HepG2 (cell line): ENCODE measurements around the gene IZUMO1R. TPM values are rescaled to one million over a fixed set of nuclear protein-coding genes. Genes with fewer than 3 reads are reported as not detected.
"Not testable (repeated sequence)": the region's sequence is repeated elsewhere in the genome, so short reads cannot be mapped to it uniquely, and the experiment has no call there.

Source experiments
- ATAC-seq: fragments of 200-7000 bp; cut with Tn5 transposase; 3 replicates; pipeline ENCODE4 v1.9.1; 2020; ENCODE audit warnings: mild to moderate bottlenecking, moderate library complexity
- BruUV-seq: library from RNA; stranded (reverse); fragments of 400-500 nt; replicated peaks from 2 replicates; lab custom pipeline; 2021; lab: Mats Ljungman, UMichigan
- CTCF ChIA-PET: fragments of 300-600 bp; formaldehyde crosslinking; extraction: SDS; loops from one replicate; lab custom pipeline; 2021; ENCODE audit warnings: low total read pairs, inconsistent platforms, low intra/inter-chr PET ratio; lab: Yijun Ruan, JAX
- POLR2A ChIA-PET: fragments of 350-600 bp; sonication (Branson Sonifier 250); formaldehyde crosslinking; loops from one replicate; lab custom pipeline; 2020; ENCODE audit warnings: antibody characterized with exemption, inconsistent platforms; lab: Yijun Ruan, JAX
- DNase-seq: peaks from one replicate; pipeline ENCODE4 v3.0.0-alpha.2; 2015; ENCODE audit warnings: low spot score
- FAIRE-seq: peaks from 3 replicates; lab custom pipeline; 2011; peaks lifted over from hg19 to GRCh38; lab: Jason Lieb, UNC
- H2AFZ ChIP-seq: one replicate; pipeline ENCODE4 v1.6.1; 2011; ENCODE audit warnings: low read length, inconsistent platforms
- H3K27ac ChIP-seq: fragments of 300-600 bp; 3 replicates; pipeline ENCODE4 v1.8.0; 2011; ENCODE audit warnings: mixed run types, mild to moderate bottlenecking, mixed read lengths, low read length, inconsistent platforms; ENCODE audit not compliant: insufficient read depth; ENCODE audit errors: extremely low read length
- H3K27me3 ChIP-seq, 2 experiments: fragments of 200-600 bp in 1 of 2; 2 replicates in 1 of 2; 3 replicates in 1 of 2; pipeline versions ENCODE4 v1.6.0 to v1.8.0; 2011; ENCODE audit warnings: low read length in 2 of 2, mild to moderate bottlenecking in 2 of 2, moderate library complexity in 2 of 2, inconsistent platforms in 1 of 2; ENCODE audit not compliant: insufficient read depth in 2 of 2, control insufficient read depth in 1 of 2
- H3K36me3 ChIP-seq, 2 experiments: fragments of 200-600 bp in 1 of 2; replicated peaks in 1 of 2; 2 replicates in 1 of 2; 3 replicates in 1 of 2; pipeline versions ENCODE4 v1.5.1 to v1.8.0; 2011; ENCODE audit warnings: low read length in 2 of 2, inconsistent platforms in 1 of 2; ENCODE audit not compliant: insufficient read depth in 2 of 2, control insufficient read depth in 1 of 2
- H3K4me1 ChIP-seq: 2 replicates; pipeline ENCODE4 v1.5.1; 2012; ENCODE audit warnings: low read length, inconsistent platforms; ENCODE audit not compliant: insufficient read depth
- H3K4me2 ChIP-seq: 2 replicates; pipeline ENCODE4 v1.6.0; 2011; ENCODE audit warnings: low read depth, low read length, inconsistent platforms
- H3K4me3 ChIP-seq, 3 experiments: fragments of 200-600 bp in 1 of 3; sonication (generic), shearing (Covaris generic) in 1 of 3; replicated peaks in 1 of 3; 2 replicates each; pipeline ENCODE4 v1.5.1; 2011 to 2016; ENCODE audit warnings: low read length in 3 of 3, inconsistent platforms in 2 of 3, low read depth in 2 of 3, mild to moderate bottlenecking in 2 of 3, control low read depth in 1 of 3, mixed read lengths in 1 of 3; ENCODE audit not compliant: insufficient read depth in 1 of 3
- H3K79me2 ChIP-seq: one replicate; pipeline ENCODE4 v1.6.1; 2011; ENCODE audit warnings: low read length, inconsistent platforms; ENCODE audit not compliant: insufficient read depth
- H3K9ac ChIP-seq: 2 replicates; pipeline ENCODE4 v1.6.0; 2011; ENCODE audit warnings: mild to moderate bottlenecking, low read depth, low read length, inconsistent platforms; ENCODE audit not compliant: insufficient read depth
- H3K9me3 ChIP-seq: 2 replicates; pipeline ENCODE4 v1.5.1; 2012; ENCODE audit warnings: mild to moderate bottlenecking, low read length
- H4K20me1 ChIP-seq: 2 replicates; pipeline ENCODE4 v1.6.0; 2011; ENCODE audit warnings: inconsistent platforms, mild to moderate bottlenecking, low read length, moderate library complexity; ENCODE audit not compliant: insufficient read depth
- MXD1 ChIP-seq: sonication (generic); formaldehyde crosslinking; IDR thresholded peaks from 2 replicates; pipeline ENCODE4 v1.4.0; 2020; ENCODE audit warnings: mild to moderate bottlenecking, missing genetic modification reagents
- NFIC ChIP-seq: IDR thresholded peaks from 2 replicates; pipeline ENCODE4 v1.6.1; 2012; ENCODE audit warnings: mild to moderate bottlenecking, low read length, inconsistent platforms
- NR2F6 ChIP-seq, 2 experiments: IDR thresholded peaks; 2 replicates each; pipeline ENCODE4 v1.6.1; 2016; ENCODE audit warnings: antibody characterized with exemption in 1 of 2, mild to moderate bottlenecking in 1 of 2
- RAD51 ChIP-seq: fragments of 450-650 bp; IDR thresholded peaks from 2 replicates; pipeline ENCODE4 v1.6.1; 2016; ENCODE audit warnings: borderline replicate concordance
- SMC3 ChIP-seq: IDR thresholded peaks from 2 replicates; pipeline ENCODE4 v1.6.1; 2011; ENCODE audit warnings: low read length, improper control_type of control experiment
- TCF7 ChIP-seq: sonication (generic); IDR thresholded peaks from 2 replicates; pipeline ENCODE4 v1.6.1; 2016; ENCODE audit warnings: antibody characterized with exemption, low read depth
- TRIM24 ChIP-seq: sonication (generic); formaldehyde crosslinking; IDR thresholded peaks from 2 replicates; pipeline ENCODE4 v1.8.0; 2022; ENCODE audit warnings: mild to moderate bottlenecking, missing genetic modification reagents
- YY1 ChIP-seq: IDR thresholded peaks from 2 replicates; pipeline ENCODE4 v1.6.1; 2011; ENCODE audit warnings: low read length, low read depth, moderate library complexity, mild to moderate bottlenecking; ENCODE audit not compliant: insufficient read depth, insufficient replicate concordance
- ZBTB39 ChIP-seq: sonication (generic); formaldehyde crosslinking; IDR thresholded peaks from 2 replicates; pipeline ENCODE4 v1.5.0; 2020; ENCODE audit warnings: missing genetic modification reagents
- ZBTB8A ChIP-seq: sonication (generic); formaldehyde crosslinking; IDR thresholded peaks from 2 replicates; pipeline ENCODE4 v1.4.0; 2020; ENCODE audit warnings: mild to moderate bottlenecking, low read depth, missing genetic modification reagents, borderline replicate concordance
- ZNF12 ChIP-seq: sonication (generic); formaldehyde crosslinking; IDR thresholded peaks from 2 replicates; pipeline ENCODE4 v1.5.0; 2020; ENCODE audit warnings: missing genetic modification reagents
- ZNF354B ChIP-seq: sonication (generic); formaldehyde crosslinking; IDR thresholded peaks from 2 replicates; pipeline ENCODE4 v1.8.0; 2022; ENCODE audit warnings: mild to moderate bottlenecking, missing genetic modification reagents
- ZNF552 ChIP-seq: sonication (generic); formaldehyde crosslinking; IDR thresholded peaks from 2 replicates; pipeline ENCODE4 v1.9.0; 2022; ENCODE audit warnings: missing genetic modification reagents, mild to moderate bottlenecking, borderline replicate concordance
- ZNF556 ChIP-seq: sonication (generic); formaldehyde crosslinking; IDR thresholded peaks from 2 replicates; pipeline ENCODE4 v1.4.0; 2020; ENCODE audit warnings: mild to moderate bottlenecking, missing genetic modification reagents, borderline replicate concordance
- ZNF629 ChIP-seq: sonication (generic); formaldehyde crosslinking; conservative IDR thresholded peaks from 2 replicates; pipeline ENCODE4 v1.5.0; 2020; ENCODE audit warnings: missing genetic modification reagents
- ZSCAN30 ChIP-seq: sonication (generic); formaldehyde crosslinking; IDR thresholded peaks from 2 replicates; pipeline ENCODE4 v1.5.0; 2020; ENCODE audit warnings: mild to moderate bottlenecking, missing genetic modification reagents
- WGBS: methylation state at CpG from one replicate; pipeline ENCODE4 v1.1.6; 2017; ENCODE audit warnings: low lambda C conversion rate; 5-methylcytosine and 5-hydroxymethylcytosine counted together
- in situ Hi-C: cut with HindIII; loops from 2 replicates; pipeline ENCODE4 v1.10.0; 2017; ENCODE audit warnings: low pct_unique_long_range_greater_than_20kb; ENCODE audit not compliant: extremely low pct_ligation_motif_present
- intact Hi-C: fragments of 100-400 bp; cut with micrococcal nuclease; formaldehyde crosslinking; loops from one replicate; pipeline ENCODE4 v1.10.0; 2022; ENCODE audit not compliant: unreplicated experiment
- polyA plus RNA-seq, 8 experiments: library from polyadenylated mRNA; depleted of rRNA in 3 of 8; stranded (reverse) in 7 of 8; unstranded in 1 of 8; fragments of >200 nt; fragmentation: Illumina TruSeq in 4 of 8; extraction: Trizol in 4 of 8; gene quantifications; 2 replicates each; pipeline versions ENCODE4 v1.2.1 to v1.2.3, GENCODE V29; 2011 to 2016; ENCODE audit warnings: low read depth in 4 of 8, missing spikeins in 1 of 8, mixed read lengths in 1 of 8; ENCODE audit not compliant: insufficient read depth in 1 of 8
- total RNA-seq, 5 experiments: library from RNA; depleted of rRNA; stranded (reverse); fragments of >200 nt; fragmentation: Illumina TruSeq; extraction: Trizol; gene quantifications; 2 replicates each; pipeline ENCODE4 v1.2.3, GENCODE V29; 2016; ENCODE audit warnings: low read depth in 1 of 5
- TF ChIP-seq, protein P1 (sequence below): sonication (generic); formaldehyde crosslinking; IDR thresholded peaks from 2 replicates; pipeline ENCODE4 v1.8.1; 2023; ENCODE audit warnings: mild to moderate bottlenecking, inconsistent platforms, moderate library complexity, missing genetic modification reagents, borderline replicate concordance

The IZUMO1R gene
- total and polyA plus RNA-seq, 2 of the 13 experiments (the other 11 are each of a cell fraction or from before 2014, with no cell fraction given): not detected

DNA sequence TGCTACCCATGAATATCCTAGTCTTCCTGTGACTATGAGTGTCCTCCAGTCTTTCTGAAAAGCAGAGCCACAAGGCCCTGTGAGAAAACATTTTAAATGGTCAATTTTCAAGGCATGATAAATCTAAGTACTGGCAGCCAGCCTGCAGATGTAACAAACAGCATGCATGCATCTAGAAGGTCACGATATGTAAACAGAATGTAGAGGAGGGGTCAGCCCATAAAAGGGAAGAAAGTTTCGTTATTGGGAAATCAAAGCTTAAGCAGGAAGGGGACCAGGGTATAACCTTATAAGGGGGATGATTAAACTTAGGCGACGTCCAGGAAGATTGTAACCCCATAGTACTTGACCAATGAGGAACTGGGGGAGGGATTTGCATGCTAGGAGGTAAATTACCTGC, 26.2 kb upstream of the IZUMO1R start:
- H3K27me3 ChIP-seq, H3K4me2 ChIP-seq, DNase-seq, POLR2A ChIA-PET, H3K27ac ChIP-seq, H3K79me2 ChIP-seq, FAIRE-seq, H3K36me3 ChIP-seq, H3K4me1 ChIP-seq, H3K9ac ChIP-seq, H3K9me3 ChIP-seq: not testable (repeated sequence)
- TF ChIP-seq ZNF12 (CRISPR knock-in tag): 0 out of 2 replicates have a peak, but pooled peaks have one; percentile 31
- TF ChIP-seq, all 625 proteins: peak for 1; not testable (repeated sequence) for 624
- in situ Hi-C loops, BruUV-seq, intact Hi-C loops, H4K20me1 ChIP-seq, ATAC-seq, H3K4me3 ChIP-seq, H2AFZ ChIP-seq, CTCF ChIA-PET: not testable (repeated sequence)
- WGBS: 0% methylated on average over 4 of the region's 4 CpGs

GRCh38 chr11:94279996-94280395, 24.4 kb upstream of the IZUMO1R start:
- Histone ChIP-seq H3K79me2 (no peaks in the 10 kb centered on the region), H3K36me3 (no peaks in the 10 kb centered on the region), H3K4me1 (no peaks in the 10 kb centered on the region), H3K9me3 (no peaks in the 10 kb centered on the region), H2AFZ (no peak overlapping the region), H3K9ac (no peak overlapping the region), H3K27ac (no peak overlapping the region), H4K20me1 (no peaks in the 10 kb centered on the region), H3K4me2 (no peak overlapping the region), H3K4me3 (no peak overlapping the region), H3K27me3 (no peaks in the 10 kb centered on the region)
- in situ Hi-C loops (no loop called here), intact Hi-C loops (no loop called here)
- FAIRE-seq (no peak), DNase-seq (no peak), ATAC-seq (no peak)
- TF ChIP-seq NR2F6 (IDR thresholded peaks at IDR 0.05) (no peak), NR2F6 (CRISPR knock-in tag; IDR thresholded peaks at IDR 0.05) (no peak), NFIC (no peak), RAD51 (no peak), ZNF552 (CRISPR knock-in tag) (no peak), SMC3 (no peak), ZSCAN30 (CRISPR knock-in tag) (no peak), YY1 (no peak), ZBTB8A (no peak), ZNF354B (CRISPR knock-in tag) (no peak), TCF7 (no peak), ZBTB39 (no peak), ZNF629 (no peak), ZNF556 (no peak), MXD1 (CRISPR knock-in tag) (no peak), TRIM24 (CRISPR knock-in tag) (no peak)
- TF ChIP-seq, protein P1, sequence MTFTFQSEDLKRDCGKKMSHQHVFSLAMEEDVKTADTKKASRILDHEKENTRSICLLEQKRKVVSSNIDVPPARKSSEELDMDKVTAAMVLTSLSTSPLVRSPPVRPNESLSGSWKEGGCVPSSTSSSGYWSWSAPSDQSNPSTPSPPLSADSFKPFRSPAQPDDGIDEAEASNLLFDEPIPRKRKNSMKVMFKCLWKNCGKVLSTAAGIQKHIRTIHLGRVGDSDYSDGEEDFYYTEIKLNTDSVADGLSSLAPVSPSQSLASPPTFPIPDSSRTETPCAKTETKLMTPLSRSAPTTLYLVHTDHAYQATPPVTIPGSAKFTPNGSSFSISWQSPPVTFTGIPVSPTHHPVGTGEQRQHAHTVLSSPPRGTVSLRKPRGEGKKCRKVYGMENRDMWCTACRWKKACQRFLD: no peak
- ChIA-PET POLR2A (no interaction called here), CTCF (no interaction called here)
- WGBS: 12% methylated on average over 3 of the region's 3 CpGs
- BruUV-seq: no TSS peak
